Measurements from ENCODE around the gene GABRD.

GABRD gene

GRCh38 chr1:2024887-2025286 is 5.7 kb downstream of the GABRD start:
- Histone ChIP-seq H3K79me2 (ENCODE audit: insufficient read depth, low read length) (no peaks in the 10 kb centered on the region), H3K4me1 (ENCODE audit: insufficient read depth, low read length, poor library complexity, severe bottlenecking) (no peaks in the 10 kb centered on the region), H3K9ac (ENCODE audit: low read depth, low read length, poor library complexity, severe bottlenecking) (no peak overlapping the region), H3K27me3 (ENCODE audit: insufficient read depth, low read length, poor library complexity, severe bottlenecking) (no peaks in the 10 kb centered on the region), H3K9me3 (ENCODE audit: insufficient read depth, low read depth, low read length) (no peaks in the 10 kb centered on the region), H3K4me2 (ENCODE audit: low read depth, low read length, poor library complexity, severe bottlenecking) (no peak overlapping the region), H4K20me1 (ENCODE audit: insufficient read depth, low read length, poor library complexity, severe bottlenecking) (no peaks in the 10 kb centered on the region), H3K9me2 (replicated peaks; ENCODE audit: low read depth, low read length) (no peaks in the 10 kb centered on the region), H3F3A (ENCODE audit: low read depth) (no peaks in the 10 kb centered on the region), H2AFZ (ENCODE audit: low read length) (no peak overlapping the region), H3K4me3 (ENCODE audit: low read length, poor library complexity, severe bottlenecking) (no peak overlapping the region), H3K36me3 (ENCODE audit: insufficient read depth, low read length) (no peaks in the 10 kb centered on the region)
- TF ChIP-seq, protein P1, sequence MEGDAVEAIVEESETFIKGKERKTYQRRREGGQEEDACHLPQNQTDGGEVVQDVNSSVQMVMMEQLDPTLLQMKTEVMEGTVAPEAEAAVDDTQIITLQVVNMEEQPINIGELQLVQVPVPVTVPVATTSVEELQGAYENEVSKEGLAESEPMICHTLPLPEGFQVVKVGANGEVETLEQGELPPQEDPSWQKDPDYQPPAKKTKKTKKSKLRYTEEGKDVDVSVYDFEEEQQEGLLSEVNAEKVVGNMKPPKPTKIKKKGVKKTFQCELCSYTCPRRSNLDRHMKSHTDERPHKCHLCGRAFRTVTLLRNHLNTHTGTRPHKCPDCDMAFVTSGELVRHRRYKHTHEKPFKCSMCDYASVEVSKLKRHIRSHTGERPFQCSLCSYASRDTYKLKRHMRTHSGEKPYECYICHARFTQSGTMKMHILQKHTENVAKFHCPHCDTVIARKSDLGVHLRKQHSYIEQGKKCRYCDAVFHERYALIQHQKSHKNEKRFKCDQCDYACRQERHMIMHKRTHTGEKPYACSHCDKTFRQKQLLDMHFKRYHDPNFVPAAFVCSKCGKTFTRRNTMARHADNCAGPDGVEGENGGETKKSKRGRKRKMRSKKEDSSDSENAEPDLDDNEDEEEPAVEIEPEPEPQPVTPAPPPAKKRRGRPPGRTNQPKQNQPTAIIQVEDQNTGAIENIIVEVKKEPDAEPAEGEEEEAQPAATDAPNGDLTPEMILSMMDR (conservative IDR thresholded peaks at IDR 0.05; ENCODE audit: low read length): no peak
- no peak for TF ChIP-seq EZH2phosphoT487 (IDR thresholded peaks at IDR 0.05; ENCODE audit: borderline replicate concordance)

DNA sequence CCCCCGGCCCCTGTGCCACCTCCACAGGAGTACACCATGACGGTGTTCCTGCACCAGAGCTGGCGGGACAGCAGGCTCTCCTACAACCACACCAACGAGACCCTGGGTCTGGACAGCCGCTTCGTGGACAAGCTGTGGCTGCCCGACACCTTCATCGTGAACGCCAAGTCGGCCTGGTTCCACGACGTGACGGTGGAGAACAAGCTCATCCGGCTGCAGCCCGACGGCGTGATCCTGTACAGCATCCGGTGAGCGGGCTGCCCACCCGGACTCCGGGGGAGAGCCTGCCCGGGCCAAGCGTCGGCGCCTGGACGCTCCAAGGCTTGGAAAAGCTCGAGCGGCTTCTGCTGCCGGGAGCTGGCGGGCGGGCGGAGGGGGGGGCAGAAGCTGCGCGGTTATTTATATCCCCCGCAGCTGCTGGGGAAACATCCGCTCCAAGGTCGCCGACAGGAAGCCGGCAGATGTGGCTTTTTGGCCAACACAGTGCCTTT is 6.4 kb downstream of the GABRD start:
- TF ChIP-seq EZH2phosphoT487 (IDR thresholded peaks at IDR 0.05; ENCODE audit: borderline replicate concordance): no peak
- TF ChIP-seq, protein P1 (conservative IDR thresholded peaks at IDR 0.05; ENCODE audit: low read length): no peak
- Histone ChIP-seq H3K27me3 (ENCODE audit: insufficient read depth, low read length, poor library complexity, severe bottlenecking) (no peaks in the 10 kb centered on the region), H3K36me3 (ENCODE audit: insufficient read depth, low read length) (no peaks in the 10 kb centered on the region), H3K9me3 (ENCODE audit: insufficient read depth, low read depth, low read length) (no peaks in the 10 kb centered on the region), H3F3A (ENCODE audit: low read depth) (no peaks in the 10 kb centered on the region), H3K79me2 (ENCODE audit: insufficient read depth, low read length) (no peaks in the 10 kb centered on the region), H3K4me2 (ENCODE audit: low read depth, low read length, poor library complexity, severe bottlenecking) (no peak overlapping the region), H3K9ac (ENCODE audit: low read depth, low read length, poor library complexity, severe bottlenecking) (no peak overlapping the region), H3K9me2 (replicated peaks; ENCODE audit: low read depth, low read length) (no peaks in the 10 kb centered on the region), H4K20me1 (ENCODE audit: insufficient read depth, low read length, poor library complexity, severe bottlenecking) (no peaks in the 10 kb centered on the region), H3K4me3 (ENCODE audit: low read length, poor library complexity, severe bottlenecking) (no peak overlapping the region), H3K4me1 (ENCODE audit: insufficient read depth, low read length, poor library complexity, severe bottlenecking) (no peaks in the 10 kb centered on the region), H2AFZ (ENCODE audit: low read length) (no peak overlapping the region)

- Histone ChIP-seq H4K20me1 (ENCODE audit: insufficient read depth, low read length, poor library complexity, severe bottlenecking) (no peaks in the 10 kb centered on the region), H2AFZ (ENCODE audit: low read length) (no peak overlapping the region), H3K79me2 (ENCODE audit: insufficient read depth, low read length) (no peaks in the 10 kb centered on the region), H3K36me3 (ENCODE audit: insufficient read depth, low read length) (no peaks in the 10 kb centered on the region), H3F3A (ENCODE audit: low read depth) (no peaks in the 10 kb centered on the region), H3K9me2 (replicated peaks; ENCODE audit: low read depth, low read length) (no peaks in the 10 kb centered on the region), H3K9ac (ENCODE audit: low read depth, low read length, poor library complexity, severe bottlenecking) (no peak overlapping the region), H3K9me3 (ENCODE audit: insufficient read depth, low read depth, low read length) (no peaks in the 10 kb centered on the region), H3K4me1 (ENCODE audit: insufficient read depth, low read length, poor library complexity, severe bottlenecking) (no peaks in the 10 kb centered on the region), H3K4me2 (ENCODE audit: low read depth, low read length, poor library complexity, severe bottlenecking) (no peak overlapping the region), H3K4me3 (ENCODE audit: low read length, poor library complexity, severe bottlenecking) (no peak overlapping the region), H3K27me3 (ENCODE audit: insufficient read depth, low read length, poor library complexity, severe bottlenecking) (no peaks in the 10 kb centered on the region)
- TF ChIP-seq, protein P1 (conservative IDR thresholded peaks at IDR 0.05; ENCODE audit: low read length): no peak
- no peak for TF ChIP-seq EZH2phosphoT487 (IDR thresholded peaks at IDR 0.05; ENCODE audit: borderline replicate concordance)
These were observed 8.9 kb downstream of the GABRD start for GRCh38 chr1:2027961-2028583.
